Bronchial epithelial cell (primary cell): ENCODE data around the gene HIRA. TPM values are rescaled to one million over a fixed set of nuclear protein-coding genes. Genes with fewer than 3 reads are reported as not detected.

Source experiments
- DNase-seq: peaks from one replicate; pipeline ENCODE4 v3.0.0-alpha.2; 2010; ENCODE audit warnings: low read depth
- FAIRE-seq: peaks from 2 replicates; lab custom pipeline; 2011; peaks lifted over from hg19 to GRCh38; lab: Jason Lieb, UNC
- H3K27me3 ChIP-seq: 2 replicates; pipeline ENCODE4 v1.5.1; 2011; ENCODE audit warnings: low read length; ENCODE audit not compliant: control insufficient read depth, insufficient read depth
- H3K36me3 ChIP-seq: 2 replicates; pipeline ENCODE4 v1.5.1; 2011; ENCODE audit warnings: low read length; ENCODE audit not compliant: control insufficient read depth, insufficient read depth
- H3K4me3 ChIP-seq: 2 replicates; pipeline ENCODE4 v1.5.1; 2011; ENCODE audit warnings: mild to moderate bottlenecking, low read depth, low read length, control low read depth
- CTCF ChIP-seq: IDR thresholded peaks from 2 replicates; pipeline ENCODE4 v1.5.1; 2011; ENCODE audit warnings: mild to moderate bottlenecking, moderate library complexity, low read length, control low read depth, inconsistent platforms; ENCODE audit not compliant: insufficient read depth, severe bottlenecking
- total RNA-seq: library from RNA; depleted of rRNA; stranded (reverse); fragments of >200 nt; gene quantifications from 2 replicates; pipeline ENCODE4 v1.2.1, GENCODE V29; 2014

The HIRA gene
- total RNA-seq, 1 donor from 2014 or later: 22.4 TPM

- no peak for TF ChIP-seq CTCF
- no peak for DNase-seq
- Histone ChIP-seq H3K36me3 (peaks cover 3% of the 10 kb centered on the region), H3K27me3 (no peaks in the 10 kb centered on the region), H3K4me3 (no peak overlapping the region)
- no peak for FAIRE-seq
Observed at GRCh38 chr22:19424186-19424500, 7.4 kb downstream of the HIRA start.

GRCh38 chr22:19422440-19423301, 8.9 kb downstream of the HIRA start:
- no peak for DNase-seq
- Histone ChIP-seq H3K36me3 (peaks cover 3% of the 10 kb centered on the region), H3K27me3 (no peaks in the 10 kb centered on the region), H3K4me3 (no peak overlapping the region)
- no peak for TF ChIP-seq CTCF
- FAIRE-seq: no peak

- H3K4me3 ChIP-seq: no peak overlapping the region
- no peaks in the 10 kb centered on the region for H3K27me3 ChIP-seq
- FAIRE-seq (no peak), DNase-seq (no peak)
- no peak for TF ChIP-seq CTCF
- peaks cover 2% of the 10 kb centered on the region for H3K36me3 ChIP-seq
Observed at GRCh38 chr22:19420321-19420720, 11.2 kb downstream of the HIRA start.

- DNase-seq: no peak
- Histone ChIP-seq H3K4me3 (no peak overlapping the region), H3K27me3 (no peaks in the 10 kb centered on the region), H3K36me3 (no peaks in the 10 kb centered on the region)
- FAIRE-seq: no peak
- TF ChIP-seq CTCF: no peak
Observed at GRCh38 chr22:19419464-19420178, 11.9 kb downstream of the HIRA start.

GRCh38 chr22:19419086-19419463, 12.5 kb downstream of the HIRA start:
- DNase-seq (no peak), FAIRE-seq (no peak)
- no peaks in the 10 kb centered on the region for H3K27me3 ChIP-seq

More at GRCh38 chr22:19419086-19419463, 12.5 kb downstream of the HIRA start:
- Histone ChIP-seq H3K4me3 (no peak overlapping the region), H3K36me3 (no peaks in the 10 kb centered on the region)
- TF ChIP-seq CTCF: no peak
